Epithelial cell of proximal tubule (primary cell): ENCODE measurements around the gene TAS2R39. TPM values are rescaled to one million over a fixed set of nuclear protein-coding genes. Genes with fewer than 3 reads are reported as not detected.
"Not testable (repeated sequence)": the region's sequence is repeated elsewhere in the genome, so short reads cannot be mapped to it uniquely, and the experiment has no call there.

Experiments
- DNase-seq: peaks from one replicate; pipeline ENCODE4 v3.0.0-alpha.2; 2011; ENCODE audit warnings: low read depth
- H3K4me3 ChIP-seq: 2 replicates; pipeline ENCODE4 v1.5.1; 2011; ENCODE audit warnings: low read depth, mild to moderate bottlenecking, low read length
- total RNA-seq: library from RNA; depleted of rRNA; stranded (reverse); fragments of >200 nt; gene quantifications from 2 replicates; pipeline ENCODE4 v1.2.3, GENCODE V29; 2015
- TF ChIP-seq, protein P1 (sequence below): conservative IDR thresholded peaks from 2 replicates; pipeline ENCODE4 v1.5.1; 2012; ENCODE audit warnings: low read depth, mild to moderate bottlenecking, low read length

TAS2R39 gene
- total RNA-seq, 1 donor from 2014 or later: not detected

- TF ChIP-seq, protein P1, sequence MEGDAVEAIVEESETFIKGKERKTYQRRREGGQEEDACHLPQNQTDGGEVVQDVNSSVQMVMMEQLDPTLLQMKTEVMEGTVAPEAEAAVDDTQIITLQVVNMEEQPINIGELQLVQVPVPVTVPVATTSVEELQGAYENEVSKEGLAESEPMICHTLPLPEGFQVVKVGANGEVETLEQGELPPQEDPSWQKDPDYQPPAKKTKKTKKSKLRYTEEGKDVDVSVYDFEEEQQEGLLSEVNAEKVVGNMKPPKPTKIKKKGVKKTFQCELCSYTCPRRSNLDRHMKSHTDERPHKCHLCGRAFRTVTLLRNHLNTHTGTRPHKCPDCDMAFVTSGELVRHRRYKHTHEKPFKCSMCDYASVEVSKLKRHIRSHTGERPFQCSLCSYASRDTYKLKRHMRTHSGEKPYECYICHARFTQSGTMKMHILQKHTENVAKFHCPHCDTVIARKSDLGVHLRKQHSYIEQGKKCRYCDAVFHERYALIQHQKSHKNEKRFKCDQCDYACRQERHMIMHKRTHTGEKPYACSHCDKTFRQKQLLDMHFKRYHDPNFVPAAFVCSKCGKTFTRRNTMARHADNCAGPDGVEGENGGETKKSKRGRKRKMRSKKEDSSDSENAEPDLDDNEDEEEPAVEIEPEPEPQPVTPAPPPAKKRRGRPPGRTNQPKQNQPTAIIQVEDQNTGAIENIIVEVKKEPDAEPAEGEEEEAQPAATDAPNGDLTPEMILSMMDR: no peak
- peak; percentile 55 for DNase-seq
- no peak overlapping the region for H3K4me3 ChIP-seq
Measured at GRCh38 chr7:143199040-143199439, 15.8 kb downstream of the TAS2R39 start.

- no peak overlapping the region for H3K4me3 ChIP-seq
- no peak for DNase-seq
- TF ChIP-seq, protein P1: no peak
Measured at GRCh38 chr7:143202161-143202560, 18.9 kb downstream of the TAS2R39 start.

DNA sequence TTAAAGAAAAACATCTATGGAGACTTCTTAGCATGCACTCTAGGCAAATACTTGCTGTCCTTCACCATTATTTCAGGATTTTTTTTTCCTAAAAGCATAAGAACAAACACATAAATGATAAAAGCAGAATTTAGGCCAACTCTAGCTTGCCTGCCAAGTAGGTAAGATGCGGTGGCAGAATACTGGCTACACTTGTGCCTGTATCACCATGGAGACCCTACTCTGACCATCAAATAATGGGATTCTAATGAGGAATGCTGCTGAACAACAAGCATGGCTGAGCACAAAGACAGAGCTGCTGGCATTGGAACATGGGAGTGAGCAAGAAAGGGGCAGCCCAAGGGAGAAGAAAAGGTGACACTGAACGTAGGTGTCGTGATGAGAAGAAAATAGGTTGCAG is 20.2 kb downstream of the TAS2R39 start:
- no peak overlapping the region for H3K4me3 ChIP-seq
- DNase-seq: no peak
- TF ChIP-seq, protein P1: no peak

DNA sequence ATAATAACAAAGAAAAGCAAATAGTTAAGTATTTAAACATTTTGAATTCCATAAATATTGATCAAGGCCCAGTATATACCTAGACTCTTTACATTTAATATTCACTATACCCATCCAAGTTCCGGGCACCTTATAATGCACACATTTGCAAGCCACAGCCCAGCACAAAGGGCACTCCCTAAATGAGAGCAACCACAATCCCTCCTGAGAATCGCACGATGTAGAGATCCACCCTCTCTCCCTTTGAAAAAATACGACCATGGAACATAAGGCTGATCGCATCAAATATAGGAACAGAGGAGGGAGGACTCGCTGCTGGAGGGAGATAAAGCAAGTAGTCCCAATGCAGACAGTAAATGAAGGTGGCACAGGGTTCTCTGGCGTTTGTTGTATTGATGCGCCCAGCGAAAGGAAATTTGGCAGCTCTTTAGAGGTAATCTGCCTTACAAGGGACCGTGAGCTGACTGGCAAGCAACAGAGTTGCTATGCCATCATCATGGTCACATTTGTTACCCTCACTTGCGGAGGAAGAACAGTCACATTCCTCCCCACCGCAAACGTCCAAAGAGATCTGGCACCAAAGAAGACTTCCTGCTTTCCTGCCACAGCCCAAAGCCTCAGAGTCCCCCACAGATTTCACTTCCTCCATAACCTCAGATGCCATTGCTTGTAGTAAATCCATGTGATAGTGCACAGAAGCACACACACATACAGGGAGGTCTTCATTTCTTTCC is 22.5 kb downstream of the TAS2R39 start:
- TF ChIP-seq, protein P1: no peak
- no peak overlapping the region for H3K4me3 ChIP-seq
- DNase-seq: no peak

GRCh38 chr7:143210541-143210940 is 27.3 kb downstream of the TAS2R39 start:
- no peak for DNase-seq
- no peak overlapping the region for H3K4me3 ChIP-seq
- TF ChIP-seq, protein P1: no peak

DNA sequence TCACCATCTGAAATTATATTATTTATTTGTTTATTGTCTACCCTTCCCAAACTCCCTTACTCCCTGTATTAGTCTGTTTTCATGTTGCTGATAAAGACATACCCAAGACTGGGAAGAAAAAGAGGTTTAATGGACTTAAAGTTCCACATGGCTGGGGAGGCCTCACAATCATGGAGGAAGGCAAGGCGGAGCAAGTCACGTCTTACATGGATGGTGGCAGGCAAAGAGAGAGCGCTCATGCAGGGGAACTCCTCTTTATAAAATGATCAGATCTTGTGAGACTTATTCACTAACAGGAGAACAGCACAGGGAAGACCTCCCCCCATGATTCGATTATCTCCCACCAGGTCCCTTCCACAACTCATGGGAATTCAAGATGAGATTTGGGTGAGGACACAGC is 30.3 kb downstream of the TAS2R39 start:
- DNase-seq, H3K4me3 ChIP-seq: not testable (repeated sequence)

- TF ChIP-seq, protein P1: peak; percentile 100
- peak; percentile 56 for DNase-seq
- H3K4me3 ChIP-seq: no peak overlapping the region
Measured at GRCh38 chr7:143214789-143215679, 31.8 kb downstream of the TAS2R39 start.
